CD4-positive, alpha-beta T cell (primary cell): ENCODE data around the gene UPF2. TPM values are rescaled to one million over a fixed set of nuclear protein-coding genes. Genes with fewer than 3 reads are reported as not detected.

ENCODE experiments used
- ATAC-seq: fragments of 200-7000 bp; cut with Tn5 transposase; one replicate; pipeline ENCODE4 v1.10.0; 2022; ENCODE audit warnings: mild to moderate bottlenecking; ENCODE audit not compliant: poor library complexity
- CTCF ChIA-PET: fragments of 350-600 bp; sonication (Branson Sonifier 250); formaldehyde crosslinking; loops from one replicate; lab custom pipeline; 2021; ENCODE audit warnings: antibody characterized with exemption, inconsistent platforms; lab: Charles Lee
- POLR2A ChIA-PET: fragments of 350-600 bp; sonication (Branson Sonifier 250); formaldehyde crosslinking; loops from one replicate; lab custom pipeline; 2021; ENCODE audit warnings: antibody characterized with exemption, inconsistent platforms; lab: Charles Lee
- DNase-seq, 14 experiments: peaks; one replicate each; pipeline ENCODE4 v3.0.0-alpha.2; 2013 to 2020; ENCODE audit warnings: mixed read lengths in 2 of 14
- H3K27ac ChIP-seq, 2 donors: one replicate each; pipeline versions ENCODE4 v1.5.1 to v1.7.0; 2013; ENCODE audit warnings: low read length in 2 of 2, low read depth in 1 of 2, mild to moderate bottlenecking in 1 of 2
- H3K27me3 ChIP-seq, 2 experiments: 1 replicate in 1 of 2; 2 replicates in 1 of 2; pipeline versions ENCODE4 v1.6.1 to v1.7.0; 2013; ENCODE audit warnings: low read length in 2 of 2, control low read depth in 1 of 2, mild to moderate bottlenecking in 1 of 2, moderate library complexity in 1 of 2; ENCODE audit not compliant: insufficient read depth in 2 of 2, control insufficient read depth in 1 of 2
- H3K36me3 ChIP-seq: one replicate; pipeline ENCODE4 v1.6.1; 2013; ENCODE audit warnings: low read length, control low read depth; ENCODE audit not compliant: insufficient read depth
- H3K4me1 ChIP-seq: one replicate; pipeline ENCODE4 v1.6.1; 2013; ENCODE audit warnings: low read length, control low read depth; ENCODE audit not compliant: insufficient read depth
- H3K4me3 ChIP-seq: one replicate; pipeline ENCODE4 v1.5.1; 2013; ENCODE audit warnings: mild to moderate bottlenecking, low read length, moderate library complexity
- H3K9me3 ChIP-seq, 2 experiments: 1 replicate in 1 of 2; 2 replicates in 1 of 2; pipeline versions ENCODE4 v1.6.1 to v1.7.0; 2013; ENCODE audit warnings: low read length in 2 of 2, mild to moderate bottlenecking in 2 of 2, control low read depth in 1 of 2, moderate library complexity in 1 of 2; ENCODE audit not compliant: control insufficient read depth in 1 of 2, insufficient read depth in 1 of 2
- H3K27ac Mint-ChIP-seq: one replicate; pipeline ENCODE4 v1.8.0; 2020; ENCODE audit warnings: mixed read lengths
- H3K27me3 Mint-ChIP-seq: one replicate; pipeline ENCODE4 v1.8.0; 2021; ENCODE audit warnings: mixed read lengths
- H3K36me3 Mint-ChIP-seq: one replicate; pipeline ENCODE4 v1.8.0; 2021; ENCODE audit warnings: low read depth, mixed read lengths
- H3K4me1 Mint-ChIP-seq: one replicate; pipeline ENCODE4 v1.8.0; 2021; ENCODE audit warnings: low read depth, mixed read lengths
- H3K4me3 Mint-ChIP-seq: one replicate; pipeline ENCODE4 v1.8.0; 2020; ENCODE audit warnings: mild to moderate bottlenecking, mixed read lengths
- H3K9me3 Mint-ChIP-seq: one replicate; pipeline ENCODE4 v1.8.0; 2020; ENCODE audit warnings: mixed read lengths
- intact Hi-C, 2 experiments: fragments of 100-400 bp; cut with DNase I in 1 of 2; cut with micrococcal nuclease in 1 of 2; formaldehyde crosslinking; loops; one replicate each; pipeline versions ENCODE4 v1.15.1 to v1.9.0; 2023 to 2025; cut with DNase I, micrococcal nuclease
- total RNA-seq, 174 experiments: library from RNA in 2 of 174; stranded (reverse) in 2 of 174; gene quantifications; one replicate each; pipeline ENCODE4 v1.2.3 and lab custom pipeline; 2021 to 2026
- TF ChIP-seq, protein P1 (sequence below): fragments of 200-600 bp; IDR thresholded peaks from one replicate; pipeline ENCODE4 v1.8.0; 2022; ENCODE audit warnings: antibody characterized with exemption, mild to moderate bottlenecking

UPF2 gene
- total RNA-seq, 2 experiments from 2014 or later = 14.5 to 15.3 TPM

GRCh38 chr10:11946652-11947051 lies 96.0 kb downstream of the UPF2 start:
- TF ChIP-seq, protein P1, sequence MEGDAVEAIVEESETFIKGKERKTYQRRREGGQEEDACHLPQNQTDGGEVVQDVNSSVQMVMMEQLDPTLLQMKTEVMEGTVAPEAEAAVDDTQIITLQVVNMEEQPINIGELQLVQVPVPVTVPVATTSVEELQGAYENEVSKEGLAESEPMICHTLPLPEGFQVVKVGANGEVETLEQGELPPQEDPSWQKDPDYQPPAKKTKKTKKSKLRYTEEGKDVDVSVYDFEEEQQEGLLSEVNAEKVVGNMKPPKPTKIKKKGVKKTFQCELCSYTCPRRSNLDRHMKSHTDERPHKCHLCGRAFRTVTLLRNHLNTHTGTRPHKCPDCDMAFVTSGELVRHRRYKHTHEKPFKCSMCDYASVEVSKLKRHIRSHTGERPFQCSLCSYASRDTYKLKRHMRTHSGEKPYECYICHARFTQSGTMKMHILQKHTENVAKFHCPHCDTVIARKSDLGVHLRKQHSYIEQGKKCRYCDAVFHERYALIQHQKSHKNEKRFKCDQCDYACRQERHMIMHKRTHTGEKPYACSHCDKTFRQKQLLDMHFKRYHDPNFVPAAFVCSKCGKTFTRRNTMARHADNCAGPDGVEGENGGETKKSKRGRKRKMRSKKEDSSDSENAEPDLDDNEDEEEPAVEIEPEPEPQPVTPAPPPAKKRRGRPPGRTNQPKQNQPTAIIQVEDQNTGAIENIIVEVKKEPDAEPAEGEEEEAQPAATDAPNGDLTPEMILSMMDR = no peak
- no peak overlapping the region for H3K4me3 ChIP-seq
- no peak for DNase-seq
- H3K4me1 ChIP-seq = no peaks in the 10 kb centered on the region
- peaks cover 54% of the 10 kb centered on the region for H3K36me3 ChIP-seq
- no peak for ATAC-seq
- no peak overlapping the region for H3K27ac Mint-ChIP-seq
- CTCF ChIA-PET = no interaction called here
- intact Hi-C loops = no loop called here
- H3K36me3 Mint-ChIP-seq = peaks cover 60% of the 10 kb centered on the region
- POLR2A ChIA-PET = no interaction called here
- H3K27me3 ChIP-seq = no peaks in the 10 kb centered on the region
- no peaks in the 10 kb centered on the region for H3K27me3 Mint-ChIP-seq
- H3K9me3 ChIP-seq = no peaks in the 10 kb centered on the region
- peaks cover 11% of the 10 kb centered on the region for H3K4me1 Mint-ChIP-seq
- no peaks in the 10 kb centered on the region for H3K9me3 Mint-ChIP-seq
- no peak overlapping the region for H3K4me3 Mint-ChIP-seq
- no peak overlapping the region for H3K27ac ChIP-seq

- CTCF ChIA-PET = no interaction called here
- no peaks in the 10 kb centered on the region for H3K9me3 Mint-ChIP-seq
- TF ChIP-seq, protein P1 = no peak
- Histone ChIP-seq H3K27me3 (no peaks in the 10 kb centered on the region), H3K36me3 (peaks cover 71% of the 10 kb centered on the region), H3K4me1 (no peaks in the 10 kb centered on the region), H3K9me3 (no peaks in the 10 kb centered on the region), H3K27ac (no peak overlapping the region), H3K4me3 (no peak overlapping the region)
- intact Hi-C loops = no loop called here
- ATAC-seq (no peak), DNase-seq (no peak)
- H3K4me3 Mint-ChIP-seq = no peak overlapping the region
- POLR2A ChIA-PET = no interaction called here
- H3K4me1 Mint-ChIP-seq = no peaks in the 10 kb centered on the region
- no peaks in the 10 kb centered on the region for H3K27me3 Mint-ChIP-seq
- H3K27ac Mint-ChIP-seq = no peak overlapping the region
- peaks cover 60% of the 10 kb centered on the region for H3K36me3 Mint-ChIP-seq
These were observed 106.0 kb downstream of the UPF2 start for GRCh38 chr10:11936389-11937152.

DNA sequence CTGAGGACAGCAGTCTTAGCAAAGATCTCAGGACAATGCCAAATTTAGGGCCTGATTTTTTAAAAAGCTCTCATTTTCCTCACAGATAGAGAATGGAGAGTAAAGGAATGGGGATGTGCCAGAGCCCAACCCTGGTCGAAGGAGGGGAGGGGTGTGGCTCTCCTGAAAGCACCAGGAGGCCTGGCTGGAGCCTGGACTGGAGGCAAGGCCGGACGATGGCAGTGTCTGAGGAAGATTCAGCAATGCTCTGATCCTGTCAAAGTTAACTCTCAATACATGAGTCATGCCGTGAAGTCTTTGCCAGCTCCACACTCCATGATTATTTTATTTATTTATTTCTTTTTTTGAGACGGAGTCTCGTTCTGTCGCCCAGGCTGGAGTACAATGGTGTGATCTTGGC lies 108.3 kb downstream of the UPF2 start:
- H3K27me3 Mint-ChIP-seq = no peaks in the 10 kb centered on the region
- H3K27ac ChIP-seq = no peak overlapping the region
- no peak overlapping the region for H3K4me3 ChIP-seq
- H3K4me1 ChIP-seq = no peaks in the 10 kb centered on the region
- no peak for DNase-seq
- POLR2A ChIA-PET = no interaction called here
- H3K36me3 Mint-ChIP-seq = peaks cover 82% of the 10 kb centered on the region
- CTCF ChIA-PET = no interaction called here
- no peaks in the 10 kb centered on the region for H3K9me3 ChIP-seq
- TF ChIP-seq, protein P1 = no peak
- no peaks in the 10 kb centered on the region for H3K27me3 ChIP-seq
- peaks cover 75% of the 10 kb centered on the region for H3K36me3 ChIP-seq
- no peaks in the 10 kb centered on the region for H3K4me1 Mint-ChIP-seq
- H3K9me3 Mint-ChIP-seq = no peaks in the 10 kb centered on the region
- H3K4me3 Mint-ChIP-seq = no peak overlapping the region
- no peak overlapping the region for H3K27ac Mint-ChIP-seq
- intact Hi-C loops = no loop called here
- ATAC-seq = no peak
